HG02763 (cell line): ENCODE results near the gene ERG.

ENCODE experiments used
- ATAC-seq: cut with Tn5 transposase; IDR thresholded peaks from one replicate; pipeline ENCODE4 v1.9.1; 2021; ENCODE audit warnings: mild to moderate bottlenecking, moderate library complexity; ENCODE audit not compliant: unreplicated experiment

The ERG gene

DNA sequence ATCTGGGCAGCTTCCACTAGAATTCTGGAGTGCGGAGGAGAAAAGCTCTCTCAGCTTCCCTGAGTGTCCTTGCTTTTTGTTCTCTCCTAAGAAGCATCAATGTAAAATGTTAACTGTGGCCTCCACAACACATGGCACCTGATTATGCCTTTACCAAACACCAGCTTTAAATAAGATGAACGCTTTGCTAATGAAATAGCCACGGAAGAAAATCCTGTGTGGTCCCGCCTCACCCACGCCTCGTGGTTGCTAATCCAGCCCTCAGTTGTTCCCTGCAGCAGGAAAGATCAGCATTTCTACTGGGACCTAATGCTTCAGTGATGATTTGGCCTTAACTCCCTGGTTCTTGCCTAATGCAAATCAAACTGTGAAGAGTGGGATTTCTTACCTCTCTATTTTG lies 1.8 kb upstream of the ERG start:
- ATAC-seq = no peak

DNA sequence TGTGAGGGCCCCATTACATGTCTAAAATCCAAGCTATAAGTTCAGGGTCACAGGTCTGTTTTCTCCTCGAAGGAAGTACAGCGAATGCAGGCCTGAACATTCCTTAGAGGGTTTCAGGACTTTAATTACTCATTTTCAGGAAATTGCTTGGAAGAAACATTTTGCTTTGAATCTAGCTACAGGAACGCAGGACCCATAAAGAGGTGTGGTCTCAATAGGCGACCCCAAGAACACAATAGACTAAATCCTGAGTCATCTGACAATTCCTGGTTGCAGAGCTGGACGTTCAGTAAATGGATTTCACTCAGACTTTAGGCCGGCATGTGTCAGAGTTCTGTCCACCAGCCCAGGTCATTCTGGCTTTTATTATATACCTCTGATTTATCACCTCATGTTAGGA lies 1.0 kb upstream of the ERG start:
- ATAC-seq = no peak

DNA sequence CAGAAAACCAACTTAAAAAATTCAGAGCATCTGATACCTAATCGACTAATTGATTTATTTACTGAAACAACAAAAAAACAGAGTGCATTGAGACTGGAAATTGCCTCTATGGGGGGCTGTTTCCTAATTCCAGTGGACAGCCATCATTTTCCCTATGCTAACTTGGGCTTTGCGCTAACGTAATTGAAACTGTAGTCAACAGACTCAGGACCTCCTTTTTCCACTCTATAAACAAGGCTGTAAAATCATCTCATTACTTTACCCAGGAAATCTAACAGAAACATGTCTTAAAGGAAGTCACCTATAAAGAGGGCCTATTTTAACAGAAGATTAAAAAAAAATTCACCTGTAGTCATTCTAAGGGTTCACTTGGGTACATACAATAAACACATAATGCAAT lies 2.1 kb downstream of the ERG start:
- ATAC-seq = no peak

DNA sequence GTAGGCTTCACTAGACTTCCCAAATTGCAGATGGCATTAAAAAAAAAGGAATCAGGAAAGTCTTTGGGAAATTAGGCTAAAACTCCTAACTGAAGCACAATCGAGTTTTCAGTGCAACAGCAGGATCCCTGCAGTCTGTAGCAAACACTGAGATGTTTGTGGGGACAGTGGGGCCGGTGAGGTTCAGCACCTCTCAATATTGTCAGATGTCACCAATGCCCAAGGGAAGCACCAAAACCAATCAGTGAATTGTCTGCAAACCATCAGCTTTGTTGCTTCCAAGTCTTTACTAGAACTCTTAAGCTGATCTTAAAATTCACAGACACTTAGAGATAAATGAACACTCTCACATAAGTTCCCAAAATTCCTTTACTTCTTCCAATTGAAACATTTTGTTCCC lies 2.6 kb downstream of the ERG start:
- no peak for ATAC-seq

DNA sequence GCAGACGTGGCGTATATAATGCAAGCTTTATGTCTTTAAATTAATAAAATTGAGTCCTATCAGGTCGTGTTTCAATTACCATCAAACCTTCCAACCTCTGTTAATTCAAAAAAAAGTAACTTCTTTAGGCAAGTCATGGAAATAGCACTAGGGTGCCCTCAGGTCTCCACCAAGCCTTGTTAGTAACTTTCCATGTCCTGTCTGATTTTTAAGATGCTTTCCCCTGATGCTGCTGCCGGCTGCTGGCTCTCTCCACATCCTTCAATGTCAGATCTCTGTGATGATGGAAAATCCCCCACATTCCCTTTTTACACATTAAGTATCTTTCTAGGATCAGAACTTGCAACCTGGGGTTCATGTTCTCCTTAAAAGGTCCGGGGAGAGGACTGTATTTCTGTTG lies 3.0 kb downstream of the ERG start:
- no peak for ATAC-seq

DNA sequence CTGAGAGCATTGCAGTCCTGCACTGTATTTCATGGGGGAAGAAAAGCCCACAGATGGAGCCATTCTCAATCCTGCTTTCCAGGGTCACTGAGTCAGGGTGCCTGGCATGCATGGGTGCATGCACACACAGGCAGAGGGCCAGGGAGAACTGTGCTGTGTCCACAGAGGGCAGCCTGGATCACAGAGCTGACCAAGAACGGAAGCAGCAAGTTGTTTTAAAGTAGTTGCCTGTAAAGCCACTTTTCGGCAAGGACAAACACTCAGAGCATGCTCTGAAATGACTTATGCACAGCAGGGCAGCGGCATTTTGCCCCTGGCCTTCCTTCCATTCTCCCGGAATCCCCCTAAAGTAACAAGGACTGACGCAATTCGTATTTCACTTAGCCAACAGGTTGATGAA lies 3.6 kb downstream of the ERG start:
- ATAC-seq = no peak

DNA sequence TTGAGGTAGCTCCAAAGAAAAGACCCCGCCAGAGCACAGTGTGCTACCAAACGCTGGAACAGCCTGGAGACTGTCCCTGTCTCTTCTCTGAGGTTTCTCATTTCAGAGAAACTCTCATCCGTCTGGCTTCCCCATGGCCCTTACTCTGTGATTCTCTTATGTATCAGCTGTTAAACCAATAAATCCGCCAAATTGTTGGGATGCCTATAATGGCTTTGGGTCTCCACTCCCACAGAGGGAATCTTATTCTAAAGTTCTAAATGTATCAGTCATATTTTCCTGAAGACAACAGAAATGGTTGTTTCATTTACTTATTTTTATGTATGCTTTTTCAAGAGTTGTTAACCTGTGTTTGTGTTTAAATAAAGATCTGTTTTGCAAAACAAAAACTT lies 4.0 kb downstream of the ERG start:
- ATAC-seq = no peak

DNA sequence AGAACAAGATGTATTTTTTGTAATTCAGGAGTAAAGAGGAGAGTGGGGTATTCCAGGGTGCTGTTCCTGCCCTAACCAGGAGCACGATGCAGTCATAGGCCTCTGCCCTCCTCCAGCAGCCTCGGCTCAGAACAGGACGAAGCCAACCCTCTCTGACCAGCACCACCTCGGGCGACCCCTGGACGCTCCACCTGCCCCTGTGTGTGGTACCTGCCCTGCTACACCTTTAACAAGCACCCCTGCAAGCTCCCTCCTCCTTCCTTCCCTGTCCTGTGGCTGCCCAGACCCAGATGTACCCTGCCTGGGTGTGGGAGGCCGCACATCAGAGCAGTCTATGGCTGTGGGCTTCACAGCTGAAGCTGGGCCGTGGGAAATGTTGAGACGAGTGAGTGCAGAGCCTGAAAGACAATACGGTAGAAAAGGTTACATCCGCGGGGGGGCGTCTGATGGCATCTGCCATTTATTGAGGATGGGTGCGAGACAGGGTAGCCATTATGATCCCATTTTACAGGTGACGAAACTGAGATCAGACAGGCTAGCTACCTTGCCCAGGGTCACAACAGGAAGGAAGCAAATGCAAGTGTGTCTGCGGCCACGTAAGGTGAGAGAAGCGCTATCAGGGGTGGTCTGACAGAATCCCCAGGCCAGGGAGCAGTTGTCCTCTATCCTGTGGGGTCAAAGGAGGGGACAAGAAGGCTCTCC lies 4.6 kb downstream of the ERG start:
- no peak for ATAC-seq

DNA sequence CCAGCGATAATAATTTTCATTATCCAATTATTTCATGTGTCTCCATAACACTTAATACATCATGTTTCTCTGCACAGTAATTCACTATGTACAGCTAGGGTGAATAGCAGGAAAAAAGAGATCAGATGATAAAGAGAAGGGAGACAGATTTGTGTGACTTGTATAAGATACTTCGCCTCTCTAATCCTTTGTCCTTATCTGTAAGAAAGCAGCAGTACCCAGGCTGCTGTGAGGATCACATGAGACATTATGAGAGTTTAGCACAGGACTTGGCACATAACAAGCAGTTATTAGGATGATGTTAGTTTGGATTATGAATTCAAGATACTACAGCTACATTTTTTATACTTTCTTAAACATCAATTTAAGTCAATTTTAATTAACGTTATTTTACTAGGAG lies 6.3 kb downstream of the ERG start:
- ATAC-seq = no peak

DNA sequence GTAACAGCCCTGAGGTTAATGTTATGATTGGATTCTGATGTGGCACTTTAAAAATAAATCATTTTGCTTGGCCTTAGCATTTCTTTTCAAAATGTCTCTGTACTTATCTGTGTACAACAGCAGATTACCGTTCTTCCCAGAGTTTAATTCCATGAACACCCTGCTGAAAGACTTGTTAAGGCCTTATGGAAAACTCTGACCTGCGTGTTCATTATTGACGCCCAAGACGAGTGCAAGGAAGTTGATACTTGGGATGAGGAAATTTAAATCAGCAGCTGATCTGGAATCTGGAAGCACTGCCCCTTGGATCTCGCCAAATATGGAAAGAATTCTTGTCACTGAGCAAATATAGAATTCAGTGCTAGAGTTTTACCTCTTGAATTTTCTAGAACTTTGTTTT lies 6.7 kb downstream of the ERG start:
- ATAC-seq = no peak

DNA sequence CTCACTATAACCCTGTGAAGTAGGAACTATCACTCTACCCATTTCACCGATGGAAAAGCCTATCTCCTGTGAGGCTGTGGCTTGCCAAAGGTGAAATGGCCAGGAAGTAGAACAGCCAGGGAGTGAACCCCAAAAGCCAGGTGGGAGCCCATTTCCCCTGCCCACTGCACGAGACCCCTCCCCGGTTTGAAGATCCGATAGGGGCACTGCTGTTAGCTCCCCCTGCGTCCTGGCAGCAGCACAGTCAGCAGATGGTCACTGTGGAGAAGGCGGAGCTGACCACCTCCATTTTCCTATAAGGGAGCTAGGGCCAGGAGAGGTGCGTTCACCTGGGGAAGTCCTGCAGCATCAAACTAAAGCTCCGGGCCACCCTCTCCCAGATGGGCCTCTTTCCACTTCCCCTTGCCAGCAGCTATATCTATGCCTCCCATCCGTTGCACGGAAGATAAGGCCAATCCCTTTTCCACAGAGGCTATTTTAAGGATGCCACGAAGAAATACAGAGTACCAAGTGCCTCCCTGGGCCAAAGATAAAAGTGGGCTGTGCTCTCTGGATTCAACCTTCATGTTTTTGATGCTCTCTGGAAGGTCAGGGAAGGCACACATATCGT lies 7.8 kb downstream of the ERG start:
- ATAC-seq = no peak

DNA sequence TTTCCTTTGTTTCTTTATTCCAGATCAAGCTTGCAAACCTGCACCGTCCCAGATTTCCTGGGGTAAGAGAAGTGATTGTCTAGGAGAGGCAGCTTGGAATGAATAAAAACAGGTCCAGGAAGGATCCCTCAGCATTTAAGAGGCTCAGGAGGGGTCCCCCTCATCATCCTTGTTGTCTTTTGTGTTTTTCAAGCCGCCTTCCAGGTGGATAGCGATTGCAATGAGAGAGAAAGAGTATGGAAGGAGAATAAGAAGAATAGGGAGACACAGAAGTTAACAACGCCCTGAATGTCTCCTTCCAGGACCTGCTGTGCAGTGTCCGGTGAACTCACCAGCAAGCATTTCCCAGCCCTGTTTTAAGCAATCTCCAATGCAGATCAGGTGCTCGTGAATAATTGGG lies 8.5 kb downstream of the ERG start:
- ATAC-seq = no peak

DNA sequence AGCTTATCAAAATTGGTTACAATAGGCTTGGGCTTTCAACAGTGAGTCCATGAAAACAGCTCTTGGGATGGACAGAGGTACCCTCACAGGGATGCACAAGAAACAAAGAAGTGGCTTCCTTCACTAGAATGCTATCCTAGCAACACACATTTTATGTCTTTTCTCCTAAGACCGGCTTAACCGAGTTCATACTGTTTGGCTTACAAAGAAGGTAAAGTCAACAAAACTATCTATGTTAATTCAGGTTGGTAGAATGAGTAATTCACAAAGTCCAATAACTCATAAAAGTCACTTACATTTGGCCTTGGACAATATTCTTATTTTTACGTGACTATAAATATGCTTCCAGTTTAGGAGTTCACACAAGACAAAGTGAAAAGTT lies 9.0 kb downstream of the ERG start:
- ATAC-seq = no peak

DNA sequence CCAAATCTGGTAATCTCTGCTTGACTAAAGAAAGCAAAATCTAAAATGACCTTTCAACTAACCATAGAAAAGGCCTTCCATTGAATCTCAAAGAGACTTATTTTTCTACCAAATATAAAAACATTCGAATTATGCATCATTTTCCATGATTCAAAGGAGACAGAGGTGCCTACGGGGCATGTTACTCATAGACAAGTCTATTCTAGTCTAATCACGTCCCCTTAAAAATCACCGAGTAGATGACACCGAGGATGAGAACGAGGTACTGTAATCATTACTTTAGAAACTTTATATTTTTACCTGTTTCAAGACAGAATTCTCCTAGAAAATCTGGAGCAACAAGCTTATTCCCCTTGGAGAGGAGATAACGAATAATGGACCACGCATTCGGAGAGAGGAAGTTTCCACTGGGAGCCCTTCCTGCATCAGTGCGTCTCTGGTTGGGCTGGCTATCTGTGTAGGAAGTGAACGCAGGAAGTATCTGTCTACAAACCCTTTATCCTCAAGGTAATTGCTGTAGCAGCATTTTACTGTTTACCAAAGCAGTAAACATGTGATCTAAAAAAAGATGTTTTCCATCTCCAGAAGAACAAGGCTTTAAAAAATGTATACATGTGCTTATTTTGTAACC lies 9.5 kb downstream of the ERG start:
- ATAC-seq = no peak

DNA sequence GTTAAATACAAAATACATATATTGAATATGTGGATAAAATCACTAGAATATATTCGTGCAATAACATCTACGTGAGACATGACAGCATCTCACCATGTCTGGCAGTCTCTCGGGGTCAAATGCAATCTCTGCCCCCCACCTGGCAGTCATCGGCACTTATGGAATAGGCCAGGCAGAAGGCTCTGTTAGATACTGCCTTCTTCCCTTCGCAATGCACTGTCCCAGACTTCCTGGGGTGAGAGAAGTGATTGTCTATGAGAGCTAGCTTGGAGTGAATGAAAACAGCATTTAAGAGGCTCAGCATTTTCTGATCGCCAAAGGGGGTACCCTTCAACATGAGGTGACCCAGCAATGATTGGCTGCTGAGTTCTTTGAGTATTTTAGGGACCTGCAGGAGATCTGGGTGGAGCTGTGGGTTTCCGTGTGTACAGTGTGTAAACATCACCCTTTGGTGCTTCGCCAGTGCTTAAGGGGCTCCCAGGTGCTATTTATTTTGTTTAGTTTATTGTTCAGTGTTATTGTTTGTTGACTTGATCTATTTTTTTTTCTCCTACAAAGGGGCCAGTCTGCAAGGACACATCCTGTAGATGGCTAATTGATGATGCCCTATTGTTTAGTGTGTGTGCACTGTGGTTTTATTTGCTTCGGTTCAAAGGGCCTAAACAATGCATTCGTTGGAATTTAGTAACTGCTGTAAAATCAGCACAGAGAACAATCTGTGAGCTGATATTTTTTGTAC lies 10.2 kb downstream of the ERG start:
- no peak for ATAC-seq

DNA sequence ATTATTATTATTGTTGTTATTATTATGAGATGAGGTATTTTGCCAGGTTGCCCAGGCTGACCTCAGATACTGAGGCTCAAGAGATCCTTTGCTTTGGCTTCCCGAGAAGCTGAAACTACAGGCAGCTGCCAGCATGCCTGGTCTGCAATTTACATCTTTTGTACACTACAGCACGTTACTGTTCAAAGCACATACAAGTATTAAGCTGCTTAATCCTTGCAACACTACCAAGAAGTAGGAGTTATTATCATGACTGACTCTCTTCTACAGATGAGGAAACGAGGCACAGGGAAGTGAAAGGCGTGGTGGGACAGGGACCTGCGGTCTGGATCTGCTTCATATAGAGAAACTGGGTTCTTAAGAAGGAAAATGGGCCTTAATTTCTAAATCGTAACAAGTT lies 11.6 kb downstream of the ERG start:
- ATAC-seq = no peak

DNA sequence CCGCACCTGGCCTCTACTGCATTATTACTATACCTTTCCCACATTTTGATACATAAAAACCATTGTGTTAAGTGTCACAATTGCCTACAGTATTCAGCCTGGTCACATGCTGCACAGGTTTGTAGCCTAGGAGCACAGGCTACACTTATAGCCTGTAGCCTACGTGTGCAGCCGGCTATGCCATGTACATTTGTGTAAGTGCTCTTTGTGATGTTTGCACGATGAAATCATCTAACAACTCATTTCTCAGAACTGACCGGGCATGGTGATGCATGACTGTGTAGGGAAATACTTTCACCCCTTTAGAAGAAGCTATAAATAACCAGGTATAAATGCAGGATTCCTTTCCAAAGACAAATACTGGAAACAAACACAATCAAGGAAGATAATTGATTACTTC lies 12.1 kb downstream of the ERG start:
- no peak for ATAC-seq

DNA sequence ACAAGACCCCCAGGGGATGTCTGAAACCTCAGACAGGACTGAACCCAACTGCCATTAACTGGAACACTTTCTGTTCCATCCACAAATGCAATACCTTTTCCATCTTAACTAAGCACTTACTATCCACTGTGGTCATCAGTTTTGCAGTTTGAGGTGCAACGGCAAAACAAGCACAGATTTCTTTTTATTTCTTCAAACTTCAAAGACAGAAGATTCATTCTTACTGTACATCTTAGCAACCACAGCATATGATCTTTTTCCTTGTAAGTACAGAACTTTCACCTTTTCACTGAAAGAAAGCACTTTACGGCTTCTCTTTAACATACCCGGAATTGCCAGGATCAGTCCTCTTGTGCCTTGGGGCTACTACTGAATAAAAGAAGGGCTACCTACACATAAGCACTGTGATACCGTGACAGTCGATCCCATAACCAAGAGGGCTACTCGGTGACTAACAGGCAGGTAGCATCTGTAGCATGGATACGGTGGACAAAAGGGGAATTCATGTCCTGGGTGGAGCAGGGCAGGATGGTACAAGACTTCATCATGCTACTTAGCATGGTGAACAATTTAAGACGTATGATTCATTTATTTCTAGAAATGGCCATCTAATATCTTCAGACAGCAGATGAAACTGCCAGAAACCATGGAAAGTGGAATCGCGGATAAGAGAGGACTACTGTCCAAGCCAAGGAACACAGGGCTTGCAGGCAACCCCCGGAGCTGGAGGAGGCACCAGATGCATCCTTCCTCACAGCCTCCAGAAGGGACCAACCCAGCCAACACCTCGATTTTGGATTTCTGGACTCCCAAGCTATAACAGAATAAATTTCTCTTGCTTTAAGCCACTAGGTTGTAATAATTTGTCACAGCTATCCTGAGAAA lies 18.4 kb downstream of the ERG start:
- no peak for ATAC-seq

DNA sequence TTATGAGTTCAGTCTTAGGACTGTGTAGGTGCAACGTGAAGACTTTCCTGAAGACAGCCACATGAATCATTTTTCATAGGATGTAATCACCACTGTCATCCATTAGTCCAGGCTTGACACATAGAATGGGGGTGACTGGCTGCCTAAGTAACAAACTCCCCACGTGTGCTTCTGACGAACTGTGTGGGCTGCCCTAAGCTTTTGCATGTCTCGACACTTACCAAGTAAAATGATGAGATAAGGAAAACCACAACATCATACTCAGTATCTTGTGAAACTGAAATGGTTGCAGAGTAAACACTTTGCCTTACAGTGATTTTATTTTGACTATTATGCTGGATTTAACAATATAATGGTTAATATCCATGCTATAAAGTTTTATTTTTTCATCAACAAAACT lies 19.5 kb downstream of the ERG start:
- ATAC-seq = no peak

DNA sequence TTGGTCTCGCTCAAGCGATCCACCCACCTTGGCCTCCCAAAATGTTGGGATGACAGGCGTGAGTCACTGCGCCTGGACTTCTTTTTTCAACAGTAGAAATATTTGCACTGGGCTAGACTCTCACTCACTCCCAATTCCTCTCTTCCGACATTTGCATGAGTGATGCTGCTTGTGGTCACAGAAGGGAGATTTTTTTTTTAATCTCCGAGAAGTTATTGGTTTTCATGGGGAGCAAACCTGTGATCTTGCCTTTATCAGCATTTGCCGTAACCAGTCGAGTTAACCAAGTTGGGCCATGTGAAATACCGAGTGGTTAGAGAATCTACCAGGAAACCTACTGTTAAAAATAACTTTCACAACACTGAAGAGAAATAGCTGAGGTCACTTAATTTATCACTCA lies 21.1 kb downstream of the ERG start:
- no peak for ATAC-seq

DNA sequence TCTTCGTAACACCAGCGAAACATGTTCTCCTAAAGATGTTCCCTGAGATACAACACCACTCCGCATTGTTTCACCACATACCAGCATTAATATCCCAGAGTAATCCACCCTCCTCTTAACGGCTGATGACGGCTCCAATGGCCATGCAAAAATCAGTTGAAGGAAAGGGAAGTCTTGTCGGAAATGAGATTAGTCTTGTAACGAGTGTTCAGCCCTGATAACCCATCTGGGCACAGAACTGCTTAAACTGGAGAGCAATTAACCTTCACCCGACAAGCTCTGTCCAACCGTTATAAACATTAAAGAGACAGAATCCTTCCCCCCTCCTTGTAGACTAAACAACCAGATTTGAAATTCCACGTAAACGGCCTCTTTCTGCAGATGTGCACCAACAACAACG lies 21.9 kb downstream of the ERG start:
- ATAC-seq = no peak
